Sigmoid colon (tissue), 4 donors: ENCODE results near the gene KCNIP4.

ENCODE experiments used
- CTCF ChIP-seq, 4 experiments: fragments of 450-650 bp in 3 of 4; fragments of 200-600 bp in 1 of 4; IDR thresholded peaks; one replicate each; pipeline ENCODE4 v1.5.1; 2016 to 2019; ENCODE audit warnings: antibody characterized with exemption in 4 of 4, mild to moderate bottlenecking in 3 of 4, moderate library complexity in 2 of 4
- EP300 ChIP-seq, 4 donors: sonication (generic); formaldehyde crosslinking; IDR thresholded peaks; one replicate each; pipeline ENCODE4 v1.6.1; 2017; ENCODE audit warnings: antibody characterized with exemption in 4 of 4
- POLR2A ChIP-seq, 2 donors: fragments of 450-650 bp; IDR thresholded peaks; one replicate each; pipeline ENCODE4 v1.6.1; 2016; ENCODE audit warnings: antibody characterized with exemption in 2 of 2, mild to moderate bottlenecking in 2 of 2, moderate library complexity in 2 of 2
- POLR2AphosphoS5 ChIP-seq, 4 donors: sonication (generic); formaldehyde crosslinking; IDR thresholded peaks; one replicate each; pipeline ENCODE4 v1.6.1; 2017; ENCODE audit warnings: antibody characterized with exemption in 4 of 4

- TF ChIP-seq CTCF (IDR thresholded peaks at IDR 0.05) = no peak
- no peak for TF ChIP-seq POLR2AphosphoS5 (IDR thresholded peaks at IDR 0.05)
- no peak for TF ChIP-seq POLR2A (IDR thresholded peaks at IDR 0.05)
- no peak for TF ChIP-seq EP300 (IDR thresholded peaks at IDR 0.05)
Observed at GRCh38 chr4:21367567-21367966, 581.0 kb downstream of the KCNIP4 start.
